Osteocyte (in vitro differentiated cells): ENCODE data around the gene HNRNPL. TPM values are rescaled to one million over a fixed set of nuclear protein-coding genes. Genes with fewer than 3 reads are reported as not detected.
"Not testable (repeated sequence)": the region's sequence is repeated elsewhere in the genome, so short reads cannot be mapped to it uniquely, and the experiment has no call there.

Experiments
- DNase-seq: peaks from one replicate; pipeline ENCODE4 v3.0.0; 2021; ENCODE audit warnings: mixed read lengths; ENCODE audit not compliant: unreplicated experiment; ENCODE audit errors: extremely low spot score
- H3K27ac Mint-ChIP-seq: one replicate; pipeline ENCODE4 v1.8.0; 2021; ENCODE audit warnings: mild to moderate bottlenecking, mixed read lengths; ENCODE audit not compliant: unreplicated experiment
- H3K27me3 Mint-ChIP-seq: one replicate; pipeline ENCODE4 v1.8.0; 2021; ENCODE audit warnings: mixed read lengths; ENCODE audit not compliant: unreplicated experiment
- H3K36me3 Mint-ChIP-seq: one replicate; pipeline ENCODE4 v1.8.0; 2021; ENCODE audit warnings: mixed read lengths; ENCODE audit not compliant: unreplicated experiment
- H3K4me1 Mint-ChIP-seq: one replicate; pipeline ENCODE4 v1.8.0; 2021; ENCODE audit warnings: mixed read lengths; ENCODE audit not compliant: unreplicated experiment
- H3K4me3 Mint-ChIP-seq: one replicate; pipeline ENCODE4 v1.8.0; 2021; ENCODE audit warnings: mild to moderate bottlenecking, moderate library complexity, mixed read lengths; ENCODE audit not compliant: unreplicated experiment
- H3K9me3 Mint-ChIP-seq: one replicate; pipeline ENCODE4 v1.8.0; 2021; ENCODE audit warnings: mixed read lengths; ENCODE audit not compliant: unreplicated experiment
- total RNA-seq: library from RNA; stranded (reverse); gene quantifications from 2 replicates; pipeline ENCODE4 v1.2.1, GENCODE V29; 2021
- TF ChIP-seq, protein P1 (sequence below): fragments of 200-600 bp; sonication (generic); IDR thresholded peaks from 2 replicates; pipeline ENCODE4 v1.5.0; 2021; ENCODE audit warnings: antibody characterized with exemption, mild to moderate bottlenecking, moderate library complexity

Gene HNRNPL
- total RNA-seq, 1 donor from 2014 or later: 262 TPM

DNA sequence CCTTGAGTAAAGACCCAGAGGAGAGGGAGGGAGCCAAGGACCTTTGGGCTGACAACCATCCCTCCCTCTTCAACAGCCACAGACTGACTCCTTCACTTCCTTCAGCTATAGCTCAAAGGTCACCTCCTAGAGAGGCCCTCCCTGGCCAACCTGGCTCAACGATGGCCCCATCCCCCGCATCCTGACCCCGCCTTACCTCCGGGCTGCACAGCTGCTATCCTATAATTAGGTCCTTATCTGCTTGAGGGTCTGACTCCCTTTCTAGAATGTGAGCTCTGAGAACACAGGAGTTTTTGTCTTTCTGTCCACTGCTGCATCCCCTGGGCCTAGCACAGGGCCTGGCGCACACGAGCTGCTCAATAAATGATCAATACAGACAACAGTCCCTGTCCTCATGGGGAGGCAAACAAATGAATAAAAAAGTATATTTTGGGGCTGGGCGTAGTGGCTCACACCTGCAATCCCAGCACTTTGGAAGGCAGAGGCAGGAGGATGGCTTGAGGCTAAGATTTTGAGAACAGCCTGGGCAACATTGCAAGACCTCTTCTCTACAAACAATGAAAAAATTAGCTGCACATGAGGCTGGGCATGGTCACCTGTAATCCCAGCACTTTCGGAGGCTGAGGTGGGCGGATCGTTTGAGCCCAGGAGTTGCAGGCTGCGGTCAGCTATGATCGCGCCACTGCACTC, 30.4 kb downstream of the HNRNPL start:
- Mint-ChIP-seq H3K9me3 (peaks cover 3% of the 10 kb centered on the region), H3K4me1 (peaks cover 4% of the 10 kb centered on the region), H3K27me3 (no peaks in the 10 kb centered on the region), H3K4me3 (no peak overlapping the region), H3K36me3 (peaks cover 42% of the 10 kb centered on the region), H3K27ac (no peak overlapping the region)
- DNase-seq: no peak
- TF ChIP-seq, protein P1, sequence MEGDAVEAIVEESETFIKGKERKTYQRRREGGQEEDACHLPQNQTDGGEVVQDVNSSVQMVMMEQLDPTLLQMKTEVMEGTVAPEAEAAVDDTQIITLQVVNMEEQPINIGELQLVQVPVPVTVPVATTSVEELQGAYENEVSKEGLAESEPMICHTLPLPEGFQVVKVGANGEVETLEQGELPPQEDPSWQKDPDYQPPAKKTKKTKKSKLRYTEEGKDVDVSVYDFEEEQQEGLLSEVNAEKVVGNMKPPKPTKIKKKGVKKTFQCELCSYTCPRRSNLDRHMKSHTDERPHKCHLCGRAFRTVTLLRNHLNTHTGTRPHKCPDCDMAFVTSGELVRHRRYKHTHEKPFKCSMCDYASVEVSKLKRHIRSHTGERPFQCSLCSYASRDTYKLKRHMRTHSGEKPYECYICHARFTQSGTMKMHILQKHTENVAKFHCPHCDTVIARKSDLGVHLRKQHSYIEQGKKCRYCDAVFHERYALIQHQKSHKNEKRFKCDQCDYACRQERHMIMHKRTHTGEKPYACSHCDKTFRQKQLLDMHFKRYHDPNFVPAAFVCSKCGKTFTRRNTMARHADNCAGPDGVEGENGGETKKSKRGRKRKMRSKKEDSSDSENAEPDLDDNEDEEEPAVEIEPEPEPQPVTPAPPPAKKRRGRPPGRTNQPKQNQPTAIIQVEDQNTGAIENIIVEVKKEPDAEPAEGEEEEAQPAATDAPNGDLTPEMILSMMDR: no peak

DNA sequence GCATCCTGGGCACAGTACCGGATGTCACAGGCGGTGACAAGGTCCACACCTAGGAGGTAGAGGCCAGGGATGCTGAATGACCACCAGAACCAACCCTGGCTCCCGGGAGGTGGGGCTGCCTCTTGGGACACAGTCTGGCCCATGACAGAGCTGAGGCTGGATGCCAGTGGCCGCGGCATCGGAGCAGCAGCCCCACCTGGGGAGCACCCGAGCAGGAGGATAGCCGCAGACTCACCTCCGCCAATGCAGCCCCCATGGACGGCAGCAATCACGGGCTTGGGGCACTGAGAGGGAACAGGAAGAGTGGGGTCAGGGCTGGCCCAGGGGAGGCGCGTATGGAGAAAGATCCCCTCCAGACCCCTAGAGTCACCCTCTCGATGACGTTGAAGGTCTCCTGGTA, 32.7 kb downstream of the HNRNPL start:
- TF ChIP-seq, protein P1: no peak
- Mint-ChIP-seq H3K4me1 (peaks cover 2% of the 10 kb centered on the region), H3K36me3 (peaks cover 27% of the 10 kb centered on the region), H3K4me3 (no peak overlapping the region), H3K27ac (no peak overlapping the region), H3K27me3 (no peaks in the 10 kb centered on the region), H3K9me3 (no peaks in the 10 kb centered on the region)
- no peak for DNase-seq

GRCh38 chr19:38816131-38816750, 33.5 kb downstream of the HNRNPL start:
- Mint-ChIP-seq H3K4me3 (no peak overlapping the region), H3K9me3 (no peaks in the 10 kb centered on the region), H3K27me3 (no peaks in the 10 kb centered on the region), H3K4me1 (peaks cover 2% of the 10 kb centered on the region), H3K27ac (no peak overlapping the region), H3K36me3 (peaks cover 27% of the 10 kb centered on the region)
- TF ChIP-seq, protein P1: no peak
- DNase-seq: no peak

GRCh38 chr19:38815059-38816001, 34.5 kb downstream of the HNRNPL start:
- peaks cover 25% of the 10 kb centered on the region for H3K36me3 Mint-ChIP-seq
- H3K27me3 Mint-ChIP-seq: no peaks in the 10 kb centered on the region
- H3K4me3 Mint-ChIP-seq: no peak overlapping the region
- H3K4me1 Mint-ChIP-seq: peaks cover 2% of the 10 kb centered on the region
- no peak overlapping the region for H3K27ac Mint-ChIP-seq
- TF ChIP-seq, protein P1: no peak
- H3K9me3 Mint-ChIP-seq: no peaks in the 10 kb centered on the region
- no peak for DNase-seq

GRCh38 chr19:38813932-38814331, 35.9 kb downstream of the HNRNPL start:
- not testable (repeated sequence) for H3K4me1 Mint-ChIP-seq, H3K27ac Mint-ChIP-seq, H3K9me3 Mint-ChIP-seq, H3K27me3 Mint-ChIP-seq, H3K4me3 Mint-ChIP-seq, DNase-seq
- peaks cover 21% of the 10 kb centered on the region for H3K36me3 Mint-ChIP-seq
